ENCODE data around the gene EPS15. TPM values are rescaled to one million over a fixed set of nuclear protein-coding genes. Genes with fewer than 3 reads are reported as not detected.

The EPS15 gene
- total and polyA plus RNA-seq, 2 of the 13 experiments (the other 11 are each of a cell fraction or from before 2014, with no cell fraction given) = 14.3 to 19.3 TPM

DNA sequence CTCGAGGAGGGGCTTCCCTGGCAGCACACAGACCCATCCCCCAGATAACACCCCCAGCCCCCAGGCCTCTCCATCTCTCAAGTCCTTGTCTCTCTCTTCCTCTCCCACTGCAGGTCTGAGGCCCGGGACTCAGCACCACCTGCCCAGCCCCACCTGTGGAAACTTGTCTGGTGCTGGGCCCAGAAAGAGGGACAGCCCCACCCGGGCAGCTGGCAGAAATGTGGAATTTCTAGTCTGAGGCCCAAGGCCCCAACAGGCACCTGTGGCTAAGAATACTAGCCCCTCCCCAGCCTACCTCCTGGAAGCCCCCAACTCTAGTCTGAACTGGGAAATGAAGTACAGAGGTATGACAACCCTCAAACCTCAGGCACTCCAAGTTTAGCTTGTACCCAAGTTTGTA lies 204.1 kb downstream of the EPS15 start:
- ATAC-seq = no peak
- intact Hi-C loops (cut with micrococcal nuclease; ENCODE audit: unreplicated experiment) = no loop called here
- POLR2A ChIA-PET = interaction anchor here (1.3 kb wide), 1 partner anchor 16 kb away, joined by 3 read pairs; no protein-coding TSS in a partner anchor
- TF ChIP-seq NR2F6 (IDR thresholded peaks at IDR 0.05) (no peak), NR2F6 (CRISPR knock-in tag; IDR thresholded peaks at IDR 0.05) (no peak), KLF13 (CRISPR knock-in tag; IDR thresholded peaks at IDR 0.05) (no peak), ZFP36 (IDR thresholded peaks at IDR 0.05; ENCODE audit: borderline replicate concordance, low read depth, low read length, partially characterized antibody) (no peak), ZSCAN20 (CRISPR knock-in tag; IDR thresholded peaks at IDR 0.05; ENCODE audit: borderline replicate concordance) (no peak), GABPA (IDR thresholded peaks at IDR 0.05; ENCODE audit: low read depth, low read length) (no peak), GABPA (CRISPR knock-in tag; IDR thresholded peaks at IDR 0.05; ENCODE audit: low read depth) (no peak)
- TF ChIP-seq, protein P1, sequence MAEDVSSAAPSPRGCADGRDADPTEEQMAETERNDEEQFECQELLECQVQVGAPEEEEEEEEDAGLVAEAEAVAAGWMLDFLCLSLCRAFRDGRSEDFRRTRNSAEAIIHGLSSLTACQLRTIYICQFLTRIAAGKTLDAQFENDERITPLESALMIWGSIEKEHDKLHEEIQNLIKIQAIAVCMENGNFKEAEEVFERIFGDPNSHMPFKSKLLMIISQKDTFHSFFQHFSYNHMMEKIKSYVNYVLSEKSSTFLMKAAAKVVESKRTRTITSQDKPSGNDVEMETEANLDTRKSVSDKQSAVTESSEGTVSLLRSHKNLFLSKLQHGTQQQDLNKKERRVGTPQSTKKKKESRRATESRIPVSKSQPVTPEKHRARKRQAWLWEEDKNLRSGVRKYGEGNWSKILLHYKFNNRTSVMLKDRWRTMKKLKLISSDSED (CRISPR knock-in tag; IDR thresholded peaks at IDR 0.05) = no peak
- CTCF ChIA-PET (ENCODE audit: low intra/inter-chr PET ratio, low total read pairs) = no interaction called here
- BruUV-seq (replicated peaks) = no TSS peak
- Histone ChIP-seq H3K4me1 (ENCODE audit: insufficient read depth, low read length) (peaks cover 30% of the 10 kb centered on the region), H3K9me3 (ENCODE audit: low read length) (no peaks in the 10 kb centered on the region), H3K4me3 (replicated peaks in 1 of 3; ENCODE audit: insufficient read depth in 1 of 3, low read depth in 2 of 3, low read length in 3 of 3) (no peak overlapping the region), H3K27ac (ENCODE audit: extremely low read length, insufficient read depth, low read length) (no peak overlapping the region), H3K79me2 (ENCODE audit: insufficient read depth, low read length) (no peaks in the 10 kb centered on the region), H2AFZ (ENCODE audit: low read length) (no peak overlapping the region), H3K36me3 (replicated peaks in 1 of 2; ENCODE audit: control insufficient read depth in 1 of 2, insufficient read depth in 2 of 2, low read length in 2 of 2) (no peaks in the 10 kb centered on the region), H3K27me3 (ENCODE audit: control insufficient read depth in 1 of 2, insufficient read depth in 2 of 2, low read length in 2 of 2) (no peaks in the 10 kb centered on the region), H3K9ac (ENCODE audit: insufficient read depth, low read depth, low read length) (no peak overlapping the region), H4K20me1 (ENCODE audit: insufficient read depth, low read length) (no peaks in the 10 kb centered on the region), H3K4me2 (ENCODE audit: low read depth, low read length) (no peak overlapping the region)
- DNase-seq (ENCODE audit: low spot score) = no peak
- in situ Hi-C loops (cut with HindIII; ENCODE audit: extremely low pct_ligation_motif_present, low pct_unique_long_range_greater_than_20kb) = no loop called here
- no peak for FAIRE-seq
- WGBS (ENCODE audit: low lambda C conversion rate) = 19% methylated on average over 3 of the region's 3 CpGs
